NCI-H524 treated with DMSO at 0.1 percent for 48 hours (cell line): Measurements from ENCODE around the gene TOM1L2.
A peak's percentile ranks its signal among the peaks of the same experiment; 100 is the strongest.

Experiments used
- DNase-seq: peaks from one replicate; lab custom pipeline; 2025; lab: John Stamatoyannopoulos, UW

Gene TOM1L2

GRCh38 chr17:17849147-17849820 lies 122.9 kb downstream of the TOM1L2 start:
- no peak for DNase-seq

- no peak for DNase-seq
Measured at GRCh38 chr17:17848311-17849082, 123.7 kb downstream of the TOM1L2 start.

- DNase-seq = no peak
Measured at GRCh38 chr17:17847726-17848125, 124.5 kb downstream of the TOM1L2 start.

- DNase-seq = no peak
Measured at GRCh38 chr17:17847118-17847689, 125.0 kb downstream of the TOM1L2 start.

- DNase-seq = no peak
Measured at GRCh38 chr17:17846645-17847044, 125.6 kb downstream of the TOM1L2 start.

- DNase-seq = no peak
Measured at GRCh38 chr17:17846003-17846402, 126.2 kb downstream of the TOM1L2 start.

GRCh38 chr17:17845046-17845775 lies 127.0 kb downstream of the TOM1L2 start:
- DNase-seq = no peak

- no peak for DNase-seq
Measured at GRCh38 chr17:17844500-17844899, 127.7 kb downstream of the TOM1L2 start.

- DNase-seq = no peak
Measured at GRCh38 chr17:17844079-17844478, 128.1 kb downstream of the TOM1L2 start.

- DNase-seq = no peak
Measured at GRCh38 chr17:17843096-17843495, 129.1 kb downstream of the TOM1L2 start.

- no peak for DNase-seq
Measured at GRCh38 chr17:17842111-17842876, 129.9 kb downstream of the TOM1L2 start.

- DNase-seq = no peak
Measured at GRCh38 chr17:17841601-17842025, 130.6 kb downstream of the TOM1L2 start.

GRCh38 chr17:17840751-17841591 lies 131.2 kb downstream of the TOM1L2 start:
- no peak for DNase-seq

GRCh38 chr17:17839791-17840707 lies 132.2 kb downstream of the TOM1L2 start:
- peak; percentile 42 for DNase-seq

- no peak for DNase-seq
Measured at GRCh38 chr17:17837966-17838962, 133.9 kb downstream of the TOM1L2 start.

GRCh38 chr17:17837380-17837821 lies 134.8 kb downstream of the TOM1L2 start:
- no peak for DNase-seq

- no peak for DNase-seq
Measured at GRCh38 chr17:17836818-17837379, 135.3 kb downstream of the TOM1L2 start, which contains the start of gene SREBF1. Gene SREBF1 (minus strand): TSS chr17:17836986. CDS start chr17:17836817, 169 bp downstream.
